HepG2 (cell line): ENCODE results near the gene SRSF8. TPM values are rescaled to one million over a fixed set of nuclear protein-coding genes. Genes with fewer than 3 reads are reported as not detected.

Experiments used
- ARHGAP35 ChIP-seq: sonication (generic); formaldehyde crosslinking; IDR thresholded peaks from 2 replicates; pipeline ENCODE4 v1.9.0; 2022; ENCODE audit warnings: mild to moderate bottlenecking, inconsistent platforms, moderate library complexity, missing genetic modification reagents, borderline replicate concordance
- CREM ChIP-seq, 2 experiments: sonication (generic) in 1 of 2; formaldehyde crosslinking in 1 of 2; IDR thresholded peaks; 2 replicates each; pipeline versions ENCODE4 v1.4.0 to v1.6.1; 2016 to 2020; ENCODE audit warnings: antibody characterized with exemption in 1 of 2, mild to moderate bottlenecking in 1 of 2, missing genetic modification reagents in 1 of 2
- DMAP1 ChIP-seq: IDR thresholded peaks from 2 replicates; pipeline ENCODE4 v1.6.1; 2016
- FOXO1 ChIP-seq: sonication (generic); formaldehyde crosslinking; IDR thresholded peaks from 2 replicates; pipeline ENCODE4 v1.4.0; 2020; ENCODE audit warnings: missing genetic modification reagents
- MAZ ChIP-seq, 2 experiments: sonication (generic) in 1 of 2; formaldehyde crosslinking in 1 of 2; IDR thresholded peaks; 2 replicates each; pipeline versions ENCODE4 v1.5.0 to v1.6.1; 2012 to 2020; ENCODE audit warnings: low read depth in 2 of 2, mild to moderate bottlenecking in 2 of 2, borderline replicate concordance in 1 of 2, improper control_type of control experiment in 1 of 2, low read length in 1 of 2, missing genetic modification reagents in 1 of 2, moderate library complexity in 1 of 2
- SMAD3 ChIP-seq: sonication (generic); formaldehyde crosslinking; IDR thresholded peaks from 2 replicates; pipeline ENCODE4 v1.4.0; 2020; ENCODE audit warnings: missing genetic modification reagents
- ZNF563 ChIP-seq: sonication (generic); formaldehyde crosslinking; IDR thresholded peaks from 2 replicates; pipeline ENCODE4 v1.8.0; 2022; ENCODE audit warnings: mild to moderate bottlenecking, moderate library complexity, missing genetic modification reagents
- ZNF567 ChIP-seq: sonication (generic); formaldehyde crosslinking; IDR thresholded peaks from 2 replicates; pipeline ENCODE4 v1.8.1; 2023; ENCODE audit warnings: mild to moderate bottlenecking, missing genetic modification reagents, borderline replicate concordance
- ZNF598 ChIP-seq: sonication (generic); formaldehyde crosslinking; IDR thresholded peaks from 2 replicates; pipeline ENCODE4 v1.5.1; 2020; ENCODE audit warnings: mild to moderate bottlenecking, missing genetic modification reagents, borderline replicate concordance
- ZNF713 ChIP-seq: sonication (generic); formaldehyde crosslinking; IDR thresholded peaks from 2 replicates; pipeline ENCODE4 v1.4.0; 2020; ENCODE audit warnings: mild to moderate bottlenecking, missing genetic modification reagents
- polyA plus RNA-seq, 8 experiments: library from polyadenylated mRNA; depleted of rRNA in 3 of 8; stranded (reverse) in 7 of 8; unstranded in 1 of 8; fragments of >200 nt; fragmentation: Illumina TruSeq in 4 of 8; extraction: Trizol in 4 of 8; gene quantifications; 2 replicates each; pipeline versions ENCODE4 v1.2.1 to v1.2.3, GENCODE V29; 2011 to 2016; ENCODE audit warnings: low read depth in 4 of 8, missing spikeins in 1 of 8, mixed read lengths in 1 of 8; ENCODE audit not compliant: insufficient read depth in 1 of 8
- total RNA-seq, 5 experiments: library from RNA; depleted of rRNA; stranded (reverse); fragments of >200 nt; fragmentation: Illumina TruSeq; extraction: Trizol; gene quantifications; 2 replicates each; pipeline ENCODE4 v1.2.3, GENCODE V29; 2016; ENCODE audit warnings: low read depth in 1 of 5
- TF ChIP-seq, protein P1 (sequence below): IDR thresholded peaks from 2 replicates; pipeline ENCODE4 v1.6.1; 2016; ENCODE audit warnings: low read depth, borderline replicate concordance
- TF ChIP-seq, protein P2 (sequence below): sonication (generic); formaldehyde crosslinking; conservative IDR thresholded peaks from 2 replicates; pipeline ENCODE4 v1.8.0; 2022; ENCODE audit warnings: low read depth, missing genetic modification reagents
- TF ChIP-seq, protein P3 (sequence below): sonication (generic); formaldehyde crosslinking; IDR thresholded peaks from 2 replicates; pipeline ENCODE4 v1.4.0; 2020; ENCODE audit warnings: missing genetic modification reagents, borderline replicate concordance
- TF ChIP-seq, protein P4 (sequence below): IDR thresholded peaks from 2 replicates; pipeline ENCODE4 v1.6.1; 2016; ENCODE audit warnings: control low read depth
- TF ChIP-seq, protein P5 (sequence below): sonication (generic); formaldehyde crosslinking; IDR thresholded peaks from 2 replicates; pipeline ENCODE4 v1.5.0; 2020; ENCODE audit warnings: missing genetic modification reagents, mild to moderate bottlenecking, borderline replicate concordance
- TF ChIP-seq, protein P6 (sequence below): sonication (generic); formaldehyde crosslinking; IDR thresholded peaks from 2 replicates; pipeline ENCODE4 v1.4.0; 2020; ENCODE audit warnings: mild to moderate bottlenecking, missing genetic modification reagents, borderline replicate concordance

Gene SRSF8
- total and polyA plus RNA-seq, 2 of the 13 experiments (the other 11 are each of a cell fraction or from before 2014, with no cell fraction given), result 21.8 to 25.8 TPM

DNA sequence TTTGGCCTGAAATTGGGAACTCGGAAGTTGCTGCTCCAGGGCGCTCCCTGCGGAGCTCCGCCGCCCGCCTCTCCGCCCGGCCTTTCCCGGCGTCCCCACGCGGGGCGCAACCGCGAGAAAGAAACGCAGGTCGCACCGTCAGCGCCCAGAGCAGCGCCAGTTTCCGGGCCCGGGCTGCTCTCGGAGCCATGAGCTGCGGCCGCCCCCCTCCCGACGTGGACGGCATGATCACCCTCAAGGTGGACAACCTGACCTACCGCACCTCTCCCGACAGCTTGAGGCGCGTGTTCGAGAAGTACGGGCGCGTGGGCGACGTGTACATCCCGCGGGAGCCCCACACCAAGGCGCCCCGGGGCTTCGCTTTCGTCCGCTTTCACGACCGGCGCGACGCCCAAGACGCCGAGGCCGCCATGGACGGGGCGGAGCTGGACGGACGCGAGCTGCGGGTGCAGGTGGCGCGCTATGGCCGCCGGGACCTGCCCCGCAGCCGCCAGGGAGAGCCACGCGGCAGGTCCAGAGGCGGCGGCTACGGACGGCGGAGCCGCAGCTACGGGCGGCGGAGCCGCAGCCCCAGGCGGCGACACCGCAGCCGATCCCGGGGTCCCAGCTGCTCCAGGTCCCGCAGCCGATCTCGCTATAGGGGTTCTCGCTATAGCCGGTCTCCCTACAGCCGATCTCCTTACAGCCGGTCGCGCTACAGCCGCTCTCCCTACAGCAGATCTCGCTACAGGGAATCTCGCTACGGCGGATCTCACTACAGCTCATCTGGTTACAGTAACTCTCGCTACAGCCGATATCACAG is 521 bp downstream of the SRSF8 start (continued):
- TF ChIP-seq, protein P1, sequence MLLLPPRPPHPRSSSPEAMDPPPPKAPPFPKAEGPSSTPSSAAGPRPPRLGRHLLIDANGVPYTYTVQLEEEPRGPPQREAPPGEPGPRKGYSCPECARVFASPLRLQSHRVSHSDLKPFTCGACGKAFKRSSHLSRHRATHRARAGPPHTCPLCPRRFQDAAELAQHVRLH (CRISPR knock-in tag), result no peak; the same call in 1 of the 2 replicates
- TF ChIP-seq DMAP1 (CRISPR knock-in tag) (peak; percentile 86), ARHGAP35 (CRISPR knock-in tag) (no peak; the same call in 1 of the 2 replicates), ZNF567 (CRISPR knock-in tag) (no peak), ZNF713 (CRISPR knock-in tag) (no peak), ZNF598 (CRISPR knock-in tag) (no peak), FOXO1 (CRISPR knock-in tag) (peak; percentile 25; the same call in 1 of the 2 replicates), SMAD3 (no peak), ZNF563 (peak; percentile 46), MAZ (IDR thresholded peaks at IDR 0.05; ENCODE audit: borderline replicate concordance, low read depth, low read length) (no peak), MAZ (CRISPR knock-in tag; IDR thresholded peaks at IDR 0.05; ENCODE audit: low read depth) (peak; percentile 61), CREM (IDR thresholded peaks at IDR 0.05) (no peak), CREM (CRISPR knock-in tag; IDR thresholded peaks at IDR 0.05) (no peak)
- TF ChIP-seq, protein P2, sequence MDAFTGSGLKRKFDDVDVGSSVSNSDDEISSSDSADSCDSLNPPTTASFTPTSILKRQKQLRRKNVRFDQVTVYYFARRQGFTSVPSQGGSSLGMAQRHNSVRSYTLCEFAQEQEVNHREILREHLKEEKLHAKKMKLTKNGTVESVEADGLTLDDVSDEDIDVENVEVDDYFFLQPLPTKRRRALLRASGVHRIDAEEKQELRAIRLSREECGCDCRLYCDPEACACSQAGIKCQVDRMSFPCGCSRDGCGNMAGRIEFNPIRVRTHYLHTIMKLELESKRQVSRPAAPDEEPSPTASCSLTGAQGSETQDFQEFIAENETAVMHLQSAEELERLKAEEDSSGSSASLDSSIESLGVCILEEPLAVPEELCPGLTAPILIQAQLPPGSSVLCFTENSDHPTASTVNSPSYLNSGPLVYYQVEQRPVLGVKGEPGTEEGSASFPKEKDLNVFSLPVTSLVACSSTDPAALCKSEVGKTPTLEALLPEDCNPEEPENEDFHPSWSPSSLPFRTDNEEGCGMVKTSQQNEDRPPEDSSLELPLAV, result no peak
- TF ChIP-seq, protein P3, sequence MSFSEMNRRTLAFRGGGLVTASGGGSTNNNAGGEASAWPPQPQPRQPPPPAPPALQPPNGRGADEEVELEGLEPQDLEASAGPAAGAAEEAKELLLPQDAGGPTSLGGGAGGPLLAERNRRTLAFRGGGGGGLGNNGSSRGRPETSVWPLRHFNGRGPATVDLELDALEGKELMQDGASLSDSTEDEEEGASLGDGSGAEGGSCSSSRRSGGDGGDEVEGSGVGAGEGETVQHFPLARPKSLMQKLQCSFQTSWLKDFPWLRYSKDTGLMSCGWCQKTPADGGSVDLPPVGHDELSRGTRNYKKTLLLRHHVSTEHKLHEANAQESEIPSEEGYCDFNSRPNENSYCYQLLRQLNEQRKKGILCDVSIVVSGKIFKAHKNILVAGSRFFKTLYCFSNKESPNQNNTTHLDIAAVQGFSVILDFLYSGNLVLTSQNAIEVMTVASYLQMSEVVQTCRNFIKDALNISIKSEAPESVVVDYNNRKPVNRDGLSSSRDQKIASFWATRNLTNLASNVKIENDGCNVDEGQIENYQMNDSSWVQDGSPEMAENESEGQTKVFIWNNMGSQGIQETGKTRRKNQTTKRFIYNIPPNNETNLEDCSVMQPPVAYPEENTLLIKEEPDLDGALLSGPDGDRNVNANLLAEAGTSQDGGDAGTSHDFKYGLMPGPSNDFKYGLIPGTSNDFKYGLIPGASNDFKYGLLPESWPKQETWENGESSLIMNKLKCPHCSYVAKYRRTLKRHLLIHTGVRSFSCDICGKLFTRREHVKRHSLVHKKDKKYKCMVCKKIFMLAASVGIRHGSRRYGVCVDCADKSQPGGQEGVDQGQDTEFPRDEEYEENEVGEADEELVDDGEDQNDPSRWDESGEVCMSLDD (CRISPR knock-in tag), result no peak
- TF ChIP-seq, protein P4, sequence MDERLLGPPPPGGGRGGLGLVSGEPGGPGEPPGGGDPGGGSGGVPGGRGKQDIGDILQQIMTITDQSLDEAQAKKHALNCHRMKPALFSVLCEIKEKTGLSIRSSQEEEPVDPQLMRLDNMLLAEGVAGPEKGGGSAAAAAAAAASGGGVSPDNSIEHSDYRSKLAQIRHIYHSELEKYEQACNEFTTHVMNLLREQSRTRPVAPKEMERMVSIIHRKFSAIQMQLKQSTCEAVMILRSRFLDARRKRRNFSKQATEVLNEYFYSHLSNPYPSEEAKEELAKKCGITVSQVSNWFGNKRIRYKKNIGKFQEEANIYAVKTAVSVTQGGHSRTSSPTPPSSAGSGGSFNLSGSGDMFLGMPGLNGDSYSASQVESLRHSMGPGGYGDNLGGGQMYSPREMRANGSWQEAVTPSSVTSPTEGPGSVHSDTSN (CRISPR knock-in tag), result no peak
- TF ChIP-seq, protein P5, sequence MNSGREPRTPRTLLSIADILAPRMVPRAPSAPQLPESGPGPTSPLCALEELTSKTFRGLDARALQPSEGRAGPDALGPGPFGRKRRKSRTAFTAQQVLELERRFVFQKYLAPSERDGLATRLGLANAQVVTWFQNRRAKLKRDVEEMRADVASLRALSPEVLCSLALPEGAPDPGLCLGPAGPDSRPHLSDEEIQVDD (CRISPR knock-in tag), result no peak
- TF ChIP-seq, protein P6, sequence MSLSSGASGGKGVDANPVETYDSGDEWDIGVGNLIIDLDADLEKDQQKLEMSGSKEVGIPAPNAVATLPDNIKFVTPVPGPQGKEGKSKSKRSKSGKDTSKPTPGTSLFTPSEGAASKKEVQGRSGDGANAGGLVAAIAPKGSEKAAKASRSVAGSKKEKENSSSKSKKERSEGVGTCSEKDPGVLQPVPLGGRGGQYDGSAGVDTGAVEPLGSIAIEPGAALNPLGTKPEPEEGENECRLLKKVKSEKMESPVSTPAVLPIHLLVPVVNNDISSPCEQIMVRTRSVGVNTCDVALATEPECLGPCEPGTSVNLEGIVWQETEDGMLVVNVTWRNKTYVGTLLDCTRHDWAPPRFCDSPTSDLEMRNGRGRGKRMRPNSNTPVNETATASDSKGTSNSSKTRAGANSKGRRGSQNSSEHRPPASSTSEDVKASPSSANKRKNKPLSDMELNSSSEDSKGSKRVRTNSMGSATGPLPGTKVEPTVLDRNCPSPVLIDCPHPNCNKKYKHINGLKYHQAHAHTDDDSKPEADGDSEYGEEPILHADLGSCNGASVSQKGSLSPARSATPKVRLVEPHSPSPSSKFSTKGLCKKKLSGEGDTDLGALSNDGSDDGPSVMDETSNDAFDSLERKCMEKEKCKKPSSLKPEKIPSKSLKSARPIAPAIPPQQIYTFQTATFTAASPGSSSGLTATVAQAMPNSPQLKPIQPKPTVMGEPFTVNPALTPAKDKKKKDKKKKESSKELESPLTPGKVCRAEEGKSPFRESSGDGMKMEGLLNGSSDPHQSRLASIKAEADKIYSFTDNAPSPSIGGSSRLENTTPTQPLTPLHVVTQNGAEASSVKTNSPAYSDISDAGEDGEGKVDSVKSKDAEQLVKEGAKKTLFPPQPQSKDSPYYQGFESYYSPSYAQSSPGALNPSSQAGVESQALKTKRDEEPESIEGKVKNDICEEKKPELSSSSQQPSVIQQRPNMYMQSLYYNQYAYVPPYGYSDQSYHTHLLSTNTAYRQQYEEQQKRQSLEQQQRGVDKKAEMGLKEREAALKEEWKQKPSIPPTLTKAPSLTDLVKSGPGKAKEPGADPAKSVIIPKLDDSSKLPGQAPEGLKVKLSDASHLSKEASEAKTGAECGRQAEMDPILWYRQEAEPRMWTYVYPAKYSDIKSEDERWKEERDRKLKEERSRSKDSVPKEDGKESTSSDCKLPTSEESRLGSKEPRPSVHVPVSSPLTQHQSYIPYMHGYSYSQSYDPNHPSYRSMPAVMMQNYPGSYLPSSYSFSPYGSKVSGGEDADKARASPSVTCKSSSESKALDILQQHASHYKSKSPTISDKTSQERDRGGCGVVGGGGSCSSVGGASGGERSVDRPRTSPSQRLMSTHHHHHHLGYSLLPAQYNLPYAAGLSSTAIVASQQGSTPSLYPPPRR (CRISPR knock-in tag), result no peak
